Left ventricle myocardium inferior (tissue), 1 donor: Measurements from ENCODE around the gene BFSP2. TPM values are rescaled to one million over a fixed set of nuclear protein-coding genes. Genes with fewer than 3 reads are reported as not detected.

Source experiments
- DNase-seq: peaks from one replicate; pipeline ENCODE4 v3.0.0-alpha.2; 2020
- H3K27ac ChIP-seq: fragments of 200-600 bp; replicated peaks from 2 replicates; pipeline ENCODE4 v1.8.0; 2021
- H3K27me3 ChIP-seq: fragments of 200-600 bp; 2 replicates; pipeline ENCODE4 v1.8.0; 2021; ENCODE audit warnings: low read depth
- H3K36me3 ChIP-seq: fragments of 200-600 bp; 2 replicates; pipeline ENCODE4 v1.8.0; 2021
- H3K4me1 ChIP-seq: fragments of 200-600 bp; 2 replicates; pipeline ENCODE4 v1.8.0; 2021
- H3K4me3 ChIP-seq: fragments of 200-600 bp; 2 replicates; pipeline ENCODE4 v1.8.0; 2021; ENCODE audit warnings: mild to moderate bottlenecking, moderate library complexity
- H3K9me3 ChIP-seq: fragments of 200-600 bp; replicated peaks from 2 replicates; pipeline ENCODE4 v1.8.0; 2021
- intact Hi-C: fragments of 100-400 bp; cut with micrococcal nuclease; formaldehyde crosslinking; loops from one replicate; pipeline ENCODE4 v1.11.0; 2022
- total RNA-seq: library from RNA; stranded (reverse); fragmentation: NEBNext Ultra II Directional; extraction: Animal tissue kit (Norgen Biotek cat#: 25700); gene quantifications from one replicate; pipeline ENCODE4 v1.2.1, GENCODE V29; 2021
- TF ChIP-seq, protein P1 (sequence below): fragments of 200-600 bp; IDR thresholded peaks from 2 replicates; pipeline ENCODE4 v1.8.0; 2021; ENCODE audit warnings: antibody characterized with exemption, mild to moderate bottlenecking, borderline replicate concordance
- donor health status: DM: no; HTN: yes; CAD: no; lungs with severe emphysema.

The BFSP2 gene
- total RNA-seq, 1 donor from 2014 or later: not detected

DNA sequence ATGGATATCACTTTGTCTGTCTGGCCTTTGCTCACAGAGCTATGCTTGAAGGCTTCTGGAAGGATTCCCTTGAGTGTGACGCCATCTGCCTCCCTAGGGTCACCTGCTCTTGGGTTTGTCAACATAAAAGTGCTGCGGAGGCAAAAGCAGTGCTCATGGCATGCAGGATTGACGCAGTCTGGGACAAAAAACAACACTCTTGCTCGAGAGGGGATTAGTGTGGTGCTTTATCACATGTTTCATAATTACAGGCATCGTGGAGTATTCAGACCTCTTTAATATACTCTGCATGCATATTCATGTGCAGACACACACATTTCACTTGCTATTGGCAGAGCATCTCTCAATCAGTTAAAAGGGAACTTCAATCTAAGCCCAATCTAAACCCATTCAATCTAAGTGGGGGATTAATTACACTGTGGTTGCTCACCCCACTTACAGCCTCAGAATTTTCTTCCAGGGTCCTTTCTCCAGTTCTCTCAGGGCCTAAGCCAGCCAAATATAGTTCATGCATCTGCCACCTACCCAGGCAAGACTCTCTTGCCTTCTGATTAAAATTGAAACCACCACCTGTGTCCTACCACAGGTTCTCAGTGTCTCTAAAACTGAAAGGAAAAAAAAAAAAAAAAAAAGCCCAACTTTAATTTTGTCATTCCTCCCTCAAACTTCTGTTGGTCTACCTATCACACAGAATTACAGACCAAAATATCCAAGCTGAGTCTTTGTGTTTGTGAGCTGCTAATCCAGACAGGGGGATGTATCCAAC, 75.6 kb downstream of the BFSP2 start:
- peak overlapping the region; percentile 85 for H3K27ac ChIP-seq
- DNase-seq: no peak
- H3K4me3 ChIP-seq: no peak overlapping the region
- no peaks in the 10 kb centered on the region for H3K36me3 ChIP-seq
- intact Hi-C loops: no loop called here
- H3K9me3 ChIP-seq: no peaks in the 10 kb centered on the region
- peaks cover 19% of the 10 kb centered on the region for H3K4me1 ChIP-seq
- TF ChIP-seq, protein P1, sequence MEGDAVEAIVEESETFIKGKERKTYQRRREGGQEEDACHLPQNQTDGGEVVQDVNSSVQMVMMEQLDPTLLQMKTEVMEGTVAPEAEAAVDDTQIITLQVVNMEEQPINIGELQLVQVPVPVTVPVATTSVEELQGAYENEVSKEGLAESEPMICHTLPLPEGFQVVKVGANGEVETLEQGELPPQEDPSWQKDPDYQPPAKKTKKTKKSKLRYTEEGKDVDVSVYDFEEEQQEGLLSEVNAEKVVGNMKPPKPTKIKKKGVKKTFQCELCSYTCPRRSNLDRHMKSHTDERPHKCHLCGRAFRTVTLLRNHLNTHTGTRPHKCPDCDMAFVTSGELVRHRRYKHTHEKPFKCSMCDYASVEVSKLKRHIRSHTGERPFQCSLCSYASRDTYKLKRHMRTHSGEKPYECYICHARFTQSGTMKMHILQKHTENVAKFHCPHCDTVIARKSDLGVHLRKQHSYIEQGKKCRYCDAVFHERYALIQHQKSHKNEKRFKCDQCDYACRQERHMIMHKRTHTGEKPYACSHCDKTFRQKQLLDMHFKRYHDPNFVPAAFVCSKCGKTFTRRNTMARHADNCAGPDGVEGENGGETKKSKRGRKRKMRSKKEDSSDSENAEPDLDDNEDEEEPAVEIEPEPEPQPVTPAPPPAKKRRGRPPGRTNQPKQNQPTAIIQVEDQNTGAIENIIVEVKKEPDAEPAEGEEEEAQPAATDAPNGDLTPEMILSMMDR: no peak
- no peaks in the 10 kb centered on the region for H3K27me3 ChIP-seq

DNA sequence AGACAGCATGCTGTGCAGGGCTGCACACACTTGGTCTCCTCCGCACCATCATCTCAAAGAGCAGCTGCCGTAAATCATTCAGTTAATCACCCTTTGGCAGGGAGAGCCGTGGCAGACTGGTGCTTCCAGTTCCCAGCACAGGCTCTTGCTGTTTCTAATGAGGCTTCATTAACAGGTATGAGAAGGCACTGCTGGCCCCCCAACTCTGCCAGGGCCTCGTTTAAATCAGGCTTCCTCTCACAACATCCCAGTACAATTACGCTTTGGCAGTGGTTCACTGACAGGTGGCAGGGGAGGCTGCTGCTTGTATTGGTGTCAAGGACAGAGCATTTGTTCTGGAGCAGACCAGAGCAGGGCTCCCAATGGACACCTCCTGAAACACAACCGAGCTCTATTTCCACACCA, 77.1 kb downstream of the BFSP2 start:
- no peak overlapping the region for H3K27ac ChIP-seq
- intact Hi-C loops: no loop called here
- no peaks in the 10 kb centered on the region for H3K36me3 ChIP-seq
- TF ChIP-seq, protein P1: no peak
- peaks cover 19% of the 10 kb centered on the region for H3K4me1 ChIP-seq
- no peak for DNase-seq
- no peaks in the 10 kb centered on the region for H3K9me3 ChIP-seq
- no peak overlapping the region for H3K4me3 ChIP-seq
- no peaks in the 10 kb centered on the region for H3K27me3 ChIP-seq

DNA sequence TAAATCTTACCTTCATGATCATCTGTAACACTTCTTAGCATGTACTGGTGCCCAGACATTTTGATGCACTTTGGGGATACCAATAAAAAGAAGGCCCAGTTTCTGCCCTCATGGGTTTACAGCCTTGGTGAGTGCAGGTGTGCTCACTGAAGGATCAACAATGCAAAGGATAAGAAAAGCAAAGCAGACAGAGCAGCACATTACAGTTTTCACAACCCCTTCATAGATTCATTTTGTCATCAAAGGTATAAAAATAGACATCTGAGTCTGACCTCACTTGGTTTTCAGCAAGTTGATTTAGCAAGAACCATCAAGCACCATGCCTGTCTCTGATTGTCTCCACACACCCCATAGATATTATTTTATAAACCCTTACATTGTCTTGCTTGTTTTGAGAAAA, 77.6 kb downstream of the BFSP2 start:
- no peaks in the 10 kb centered on the region for H3K9me3 ChIP-seq
- intact Hi-C loops: no loop called here

DNA sequence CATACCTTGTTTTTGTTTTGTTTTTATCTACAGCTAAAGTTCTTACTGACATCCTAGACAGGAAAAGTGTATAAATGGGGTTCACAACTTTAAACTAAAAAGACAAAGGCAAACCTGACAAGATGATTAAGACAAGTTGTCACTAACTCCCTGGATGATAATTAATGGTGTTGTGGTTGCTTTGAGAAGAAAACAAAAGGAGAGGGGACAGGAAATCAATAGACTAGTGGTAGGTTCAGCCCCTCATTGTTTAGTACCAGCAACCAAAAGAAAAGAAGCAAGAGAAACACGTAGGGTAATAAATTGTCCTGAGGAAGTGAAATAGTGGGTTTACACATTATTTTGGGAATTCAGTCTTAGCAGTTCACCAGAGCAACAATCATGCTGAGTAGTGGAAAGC, 78.8 kb downstream of the BFSP2 start:
- H3K36me3 ChIP-seq: no peaks in the 10 kb centered on the region
- TF ChIP-seq, protein P1: no peak
- intact Hi-C loops: no loop called here

More for the DNA sequence above, 77.6 kb downstream of the BFSP2 start:
- DNase-seq: no peak
- H3K4me3 ChIP-seq: no peak overlapping the region
- H3K27me3 ChIP-seq: no peaks in the 10 kb centered on the region
- H3K4me1 ChIP-seq: peaks cover 19% of the 10 kb centered on the region
- H3K27ac ChIP-seq: no peak overlapping the region
- no peaks in the 10 kb centered on the region for H3K36me3 ChIP-seq
- TF ChIP-seq, protein P1: no peak

DNA sequence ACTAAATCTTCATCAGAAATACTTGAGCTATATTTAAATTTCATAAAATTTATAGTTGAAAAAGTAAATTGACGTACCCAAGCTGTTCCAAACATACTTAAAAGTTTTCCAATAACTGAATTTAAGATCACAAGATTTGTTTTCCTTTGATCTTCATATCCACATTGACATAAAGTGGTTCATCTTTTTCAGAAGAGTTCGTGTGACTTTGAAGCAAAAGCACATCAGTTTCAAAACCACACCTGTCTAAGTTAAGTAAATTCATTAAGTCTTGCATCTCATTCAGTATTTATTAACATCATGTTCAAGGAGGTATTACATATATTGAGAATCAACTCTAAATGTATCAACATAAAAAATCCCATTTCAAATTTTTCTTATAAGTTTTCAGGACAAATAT, 79.5 kb downstream of the BFSP2 start:
- Histone ChIP-seq H3K4me1 (peaks cover 11% of the 10 kb centered on the region), H3K9me3 (peaks cover 2% of the 10 kb centered on the region), H3K36me3 (no peaks in the 10 kb centered on the region), H3K27ac (no peak overlapping the region), H3K27me3 (no peaks in the 10 kb centered on the region), H3K4me3 (no peak overlapping the region)
- DNase-seq: no peak
- TF ChIP-seq, protein P1: no peak
- intact Hi-C loops: no loop called here

More for the DNA sequence above, 78.8 kb downstream of the BFSP2 start:
- DNase-seq: no peak
- H3K27me3 ChIP-seq: no peaks in the 10 kb centered on the region
- no peak overlapping the region for H3K4me3 ChIP-seq
- no peaks in the 10 kb centered on the region for H3K9me3 ChIP-seq
- H3K4me1 ChIP-seq: peaks cover 19% of the 10 kb centered on the region
- no peak overlapping the region for H3K27ac ChIP-seq
